ENCODE data around the gene ARHGEF11. TPM values are rescaled to one million over a fixed set of nuclear protein-coding genes. Genes with fewer than 3 reads are reported as not detected.

ARHGEF11 gene
- total RNA-seq, 1 experiment from 2014 or later = 31.5 TPM

DNA sequence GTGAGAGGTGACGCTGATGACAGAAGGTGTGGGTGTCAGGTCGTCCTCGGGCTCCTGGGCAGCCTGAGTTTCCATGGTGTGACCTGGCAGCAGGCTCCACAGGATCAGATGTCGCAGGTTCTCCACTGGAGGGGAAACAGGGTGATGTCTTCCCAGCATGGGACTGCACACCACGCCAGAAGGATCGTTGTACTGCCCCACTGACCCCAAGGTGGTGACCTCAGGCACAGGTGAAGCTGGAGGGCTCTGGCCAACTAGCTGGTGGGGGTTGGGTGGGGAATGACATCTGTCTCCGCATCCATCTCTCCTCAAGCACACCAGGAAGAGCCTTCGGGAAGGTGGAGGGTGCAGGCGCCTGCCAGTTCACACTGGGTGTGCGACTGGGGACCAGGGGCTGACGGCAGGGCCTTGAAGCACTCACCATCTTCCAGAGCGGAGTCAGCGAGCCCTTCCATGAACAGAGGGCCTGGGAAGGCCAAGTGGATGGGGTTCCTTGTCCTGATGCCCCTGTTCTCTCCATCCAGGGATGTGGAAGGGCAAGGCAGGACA, 105.7 kb downstream of the ARHGEF11 start:
- CTCF ChIA-PET = no interaction called here
- no peaks in the 10 kb centered on the region for H3K9me3 ChIP-seq (ENCODE audit: insufficient read depth, low read depth)
- no peaks in the 10 kb centered on the region for H3K79me2 ChIP-seq (ENCODE audit: low read depth)
- POLR2A ChIA-PET (ENCODE audit: unreplicated experiment) = no interaction called here
- no peaks in the 10 kb centered on the region for H3F3A ChIP-seq (ENCODE audit: insufficient read depth, low read depth)
- intact Hi-C loops (cut with micrococcal nuclease; ENCODE audit: unreplicated experiment) = no loop called here
- no peak overlapping the region for H3K4me2 ChIP-seq
- H3K9me2 ChIP-seq (ENCODE audit: insufficient read depth) = no peaks in the 10 kb centered on the region
- no peaks in the 10 kb centered on the region; the same call in 1 of the 2 replicates for H3K36me3 ChIP-seq (ENCODE audit: low read depth)
- no peak overlapping the region for H3K4me3 ChIP-seq
- H3K27ac ChIP-seq = no peak overlapping the region
- no peaks in the 10 kb centered on the region for H3K4me1 ChIP-seq (replicated peaks; ENCODE audit: insufficient read depth)
- no peaks in the 10 kb centered on the region for H3K27me3 ChIP-seq (ENCODE audit: insufficient read depth, low read depth)
- H4K20me1 ChIP-seq (ENCODE audit: insufficient read depth) = no peaks in the 10 kb centered on the region
- no peak for DNase-seq
- no TSS peak for BruUV-seq (replicated peaks)
- TF ChIP-seq, protein P1, sequence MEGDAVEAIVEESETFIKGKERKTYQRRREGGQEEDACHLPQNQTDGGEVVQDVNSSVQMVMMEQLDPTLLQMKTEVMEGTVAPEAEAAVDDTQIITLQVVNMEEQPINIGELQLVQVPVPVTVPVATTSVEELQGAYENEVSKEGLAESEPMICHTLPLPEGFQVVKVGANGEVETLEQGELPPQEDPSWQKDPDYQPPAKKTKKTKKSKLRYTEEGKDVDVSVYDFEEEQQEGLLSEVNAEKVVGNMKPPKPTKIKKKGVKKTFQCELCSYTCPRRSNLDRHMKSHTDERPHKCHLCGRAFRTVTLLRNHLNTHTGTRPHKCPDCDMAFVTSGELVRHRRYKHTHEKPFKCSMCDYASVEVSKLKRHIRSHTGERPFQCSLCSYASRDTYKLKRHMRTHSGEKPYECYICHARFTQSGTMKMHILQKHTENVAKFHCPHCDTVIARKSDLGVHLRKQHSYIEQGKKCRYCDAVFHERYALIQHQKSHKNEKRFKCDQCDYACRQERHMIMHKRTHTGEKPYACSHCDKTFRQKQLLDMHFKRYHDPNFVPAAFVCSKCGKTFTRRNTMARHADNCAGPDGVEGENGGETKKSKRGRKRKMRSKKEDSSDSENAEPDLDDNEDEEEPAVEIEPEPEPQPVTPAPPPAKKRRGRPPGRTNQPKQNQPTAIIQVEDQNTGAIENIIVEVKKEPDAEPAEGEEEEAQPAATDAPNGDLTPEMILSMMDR (conservative IDR thresholded peaks at IDR 0.05) = no peak
- TF ChIP-seq EZH2 (IDR thresholded peaks at IDR 0.05; ENCODE audit: low read depth) = no peak
- H2AFZ ChIP-seq = no peak overlapping the region

DNA sequence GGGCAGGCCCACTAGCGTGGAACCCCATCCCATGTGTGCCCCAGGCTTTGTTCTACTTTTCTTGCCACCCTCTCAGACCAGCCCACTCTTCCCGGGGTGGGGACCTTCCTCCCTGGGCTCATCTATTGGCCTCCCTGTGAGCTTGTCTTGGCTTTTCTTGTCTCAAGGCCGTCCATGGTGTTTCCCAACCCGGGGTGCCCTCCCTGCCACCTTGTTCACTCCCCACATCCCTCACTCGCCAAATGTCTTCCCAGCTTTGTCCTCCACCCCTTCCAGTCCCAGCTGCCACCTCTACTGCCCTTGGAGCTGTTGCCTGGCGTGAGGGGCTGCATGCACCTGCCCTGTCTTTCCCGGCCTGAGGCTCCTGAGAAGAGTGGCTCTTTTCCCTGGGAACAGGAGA, 106.7 kb downstream of the ARHGEF11 start:
- Histone ChIP-seq H3K79me2 (ENCODE audit: low read depth) (no peaks in the 10 kb centered on the region), H4K20me1 (ENCODE audit: insufficient read depth) (no peaks in the 10 kb centered on the region), H3K9me3 (ENCODE audit: insufficient read depth, low read depth) (no peaks in the 10 kb centered on the region), H3K4me2 (no peak overlapping the region), H3K4me1 (replicated peaks; ENCODE audit: insufficient read depth) (no peaks in the 10 kb centered on the region), H2AFZ (no peak overlapping the region), H3K27ac (no peak overlapping the region), H3K27me3 (ENCODE audit: insufficient read depth, low read depth) (no peaks in the 10 kb centered on the region), H3F3A (ENCODE audit: insufficient read depth, low read depth) (no peaks in the 10 kb centered on the region), H3K9me2 (ENCODE audit: insufficient read depth) (no peaks in the 10 kb centered on the region), H3K36me3 (ENCODE audit: low read depth) (no peaks in the 10 kb centered on the region; the same call in 1 of the 2 replicates), H3K4me3 (no peak overlapping the region)
- no TSS peak for BruUV-seq (replicated peaks)
- CTCF ChIA-PET = no interaction called here
- no peak for DNase-seq
- POLR2A ChIA-PET (ENCODE audit: unreplicated experiment) = no interaction called here
- TF ChIP-seq, protein P1 (conservative IDR thresholded peaks at IDR 0.05) = no peak
- no peak for TF ChIP-seq EZH2 (IDR thresholded peaks at IDR 0.05; ENCODE audit: low read depth)
- intact Hi-C loops (cut with micrococcal nuclease; ENCODE audit: unreplicated experiment) = no loop called here

DNA sequence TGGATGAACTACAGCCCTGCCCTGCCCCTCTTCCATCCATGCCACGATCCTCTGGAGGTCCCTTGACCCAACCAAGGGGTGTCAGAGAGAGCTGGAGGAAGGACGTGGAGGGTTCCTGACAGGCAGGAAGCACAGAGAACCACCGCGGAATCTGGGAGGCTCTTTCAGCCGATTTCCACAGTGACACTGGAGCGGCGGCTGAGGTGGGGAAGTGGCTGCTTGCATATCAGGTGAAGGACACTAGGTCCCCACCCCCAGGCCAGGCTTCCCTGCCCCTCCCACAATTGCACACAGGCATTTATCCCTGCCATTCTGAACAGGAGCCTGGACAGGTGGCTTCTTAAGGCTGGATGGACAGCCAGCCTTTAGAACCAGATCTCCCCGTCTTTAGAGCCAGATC, 107.7 kb downstream of the ARHGEF11 start:
- no peaks in the 10 kb centered on the region for H3K9me2 ChIP-seq (ENCODE audit: insufficient read depth)
- H3K9me3 ChIP-seq (ENCODE audit: insufficient read depth, low read depth) = no peaks in the 10 kb centered on the region
- no peaks in the 10 kb centered on the region for H4K20me1 ChIP-seq (ENCODE audit: insufficient read depth)
- H3K27me3 ChIP-seq (ENCODE audit: insufficient read depth, low read depth) = no peaks in the 10 kb centered on the region
- H3K4me2 ChIP-seq = no peak overlapping the region
- POLR2A ChIA-PET (ENCODE audit: unreplicated experiment) = no interaction called here
- intact Hi-C loops (cut with micrococcal nuclease; ENCODE audit: unreplicated experiment) = no loop called here
- BruUV-seq (replicated peaks) = no TSS peak
- no peaks in the 10 kb centered on the region; the same call in 1 of the 2 replicates for H3K36me3 ChIP-seq (ENCODE audit: low read depth)
- no peaks in the 10 kb centered on the region for H3F3A ChIP-seq (ENCODE audit: insufficient read depth, low read depth)
- no peak overlapping the region for H2AFZ ChIP-seq
- no peak overlapping the region for H3K27ac ChIP-seq
- CTCF ChIA-PET = interaction anchor here (0.7 kb wide), 1 partner anchor 137 kb away, joined by 3 read pairs; no protein-coding TSS in a partner anchor
- no peak for DNase-seq
- no peaks in the 10 kb centered on the region for H3K4me1 ChIP-seq (replicated peaks; ENCODE audit: insufficient read depth)
- no peak overlapping the region for H3K4me3 ChIP-seq
- no peak for TF ChIP-seq EZH2 (IDR thresholded peaks at IDR 0.05; ENCODE audit: low read depth)
- TF ChIP-seq, protein P1 (conservative IDR thresholded peaks at IDR 0.05) = no peak
- no peaks in the 10 kb centered on the region for H3K79me2 ChIP-seq (ENCODE audit: low read depth)
